ENCODE measurements around the gene UXT.

Gene UXT

GRCh38 chrX:47645530-47645929, 13.4 kb downstream of the UXT start:
- H3K4me2 ChIP-seq, result peak overlapping the region in 1 of 11 experiments; percentile 5; a peak in 1 of 22 replicates
- peaks cover 8 to 20% (median 10%) of the 10 kb centered on the region in 11 experiments; a peak in 21 of 22 replicates for H3K9me3 ChIP-seq (replicated peaks in 1 of 11)
- peaks cover 10 to 23% (median 18%) of the 10 kb centered on the region in 11 experiments for H3K36me3 ChIP-seq
- peaks cover 20 to 85% (median 69%) of the 10 kb centered on the region in 11 experiments; a peak in 21 of 22 replicates for H3K27me3 ChIP-seq
- TF ChIP-seq Cebpa-rat (IDR thresholded peaks at IDR 0.05), result no peak
- peaks cover 20 to 36% (median 27%) of the 10 kb centered on the region in 10 experiments for H3K4me1 ChIP-seq
- H4K20me1 ChIP-seq, result peaks cover 10 to 65% (median 29%) of the 10 kb centered on the region in 11 experiments; a peak in 20 of 22 replicates
- no peak overlapping the region for H3K27ac ChIP-seq
- no peak overlapping the region for H3K9ac ChIP-seq
- no peak overlapping the region for H3K4me3 ChIP-seq

- Histone ChIP-seq H4K20me1 (peaks cover 10 to 65% (median 29%) of the 10 kb centered on the region in 11 experiments; a peak in 20 of 22 replicates), H3K4me3 (no peak overlapping the region), H3K27me3 (peaks cover 23 to 94% (median 78%) of the 10 kb centered on the region in 11 experiments; a peak in 21 of 22 replicates), H3K4me2 (peak overlapping the region in 3 of 11 experiments; percentile 7 to 30 (median 12); a peak in 1 of 22 replicates), H3K9ac (no peak overlapping the region), H3K27ac (no peak overlapping the region), H3K9me3 (replicated peaks in 1 of 11) (peaks cover 17 to 24% (median 19%) of the 10 kb centered on the region in 11 experiments), H3K36me3 (peaks cover 19 to 32% (median 27%) of the 10 kb centered on the region in 11 experiments), H3K4me1 (peaks cover 20 to 36% (median 27%) of the 10 kb centered on the region in 10 experiments)
- TF ChIP-seq Cebpa-rat (IDR thresholded peaks at IDR 0.05), result no peak
Measured at GRCh38 chrX:47644557-47645091, 14.4 kb downstream of the UXT start.

- H3K9me3 ChIP-seq (replicated peaks in 1 of 11), result peaks cover 22 to 31% (median 25%) of the 10 kb centered on the region in 11 experiments
- H4K20me1 ChIP-seq, result peaks cover 11 to 60% (median 29%) of the 10 kb centered on the region in 11 experiments; a peak in 20 of 22 replicates
- H3K27me3 ChIP-seq, result peaks cover 25 to 95% (median 81%) of the 10 kb centered on the region in 11 experiments; a peak in 21 of 22 replicates
- no peak overlapping the region for H3K27ac ChIP-seq
- H3K9ac ChIP-seq, result no peak overlapping the region; a peak in 1 of 22 replicates
- peaks cover 14 to 32% (median 24%) of the 10 kb centered on the region in 10 experiments for H3K4me1 ChIP-seq
- TF ChIP-seq Cebpa-rat (IDR thresholded peaks at IDR 0.05), result no peak
- H3K4me2 ChIP-seq, result peak overlapping the region in 2 of 11 experiments; percentile 7 to 8; a peak in 3 of 22 replicates
- peaks cover 26 to 39% (median 34%) of the 10 kb centered on the region in 11 experiments for H3K36me3 ChIP-seq
- no peak overlapping the region for H3K4me3 ChIP-seq
Measured at GRCh38 chrX:47643926-47644325, 15.1 kb downstream of the UXT start.

- peaks cover 7 to 51% (median 25%) of the 10 kb centered on the region in 10 experiments; a peak in 17 of 20 replicates for H3K4me1 ChIP-seq
- H3K4me2 ChIP-seq, result peak overlapping the region in 4 of 11 experiments; percentile 63 to 74 (median 66); a peak in 4 of 22 replicates
- peaks cover 0 to 16% (median 6%) of the 10 kb centered on the region in 11 experiments; a peak in 12 of 22 replicates for H4K20me1 ChIP-seq
- H3K27me3 ChIP-seq, result peaks cover 22 to 89% (median 79%) of the 10 kb centered on the region in 11 experiments
- H3K9ac ChIP-seq, result no peak overlapping the region
- TF ChIP-seq Cebpa-rat (IDR thresholded peaks at IDR 0.05), result no peak
- H3K27ac ChIP-seq, result no peak overlapping the region
- H3K4me3 ChIP-seq, result no peak overlapping the region
- H3K36me3 ChIP-seq, result peaks cover 33 to 78% (median 50%) of the 10 kb centered on the region in 11 experiments
- H3K9me3 ChIP-seq (replicated peaks in 1 of 11), result peaks cover 22 to 39% (median 28%) of the 10 kb centered on the region in 11 experiments
Measured at GRCh38 chrX:47638816-47639215, 20.2 kb downstream of the UXT start.

- H3K27me3 ChIP-seq, result peaks cover 22 to 90% (median 84%) of the 10 kb centered on the region in 11 experiments
- peak overlapping the region in 9 of 11 experiments; percentile 55 to 75 (median 73); a peak in 18 of 22 replicates for H3K27ac ChIP-seq
- peaks cover 0 to 13% (median 2%) of the 10 kb centered on the region in 11 experiments; a peak in 4 of 22 replicates for H4K20me1 ChIP-seq
- H3K4me2 ChIP-seq, result peak overlapping the region; percentile 48 to 77 (median 67)
- peak overlapping the region; percentile 51 to 77 (median 69); a peak in 20 of 22 replicates for H3K9ac ChIP-seq
- peak overlapping the region; percentile 44 to 64 (median 54) for H3K4me3 ChIP-seq
- peaks cover 33 to 72% (median 50%) of the 10 kb centered on the region in 11 experiments for H3K36me3 ChIP-seq
- no peak for TF ChIP-seq Cebpa-rat (IDR thresholded peaks at IDR 0.05)
- H3K9me3 ChIP-seq (replicated peaks in 1 of 11), result peaks cover 22 to 39% (median 28%) of the 10 kb centered on the region in 11 experiments
- peaks cover 7 to 58% (median 28%) of the 10 kb centered on the region in 10 experiments; a peak in 16 of 20 replicates for H3K4me1 ChIP-seq
Measured at GRCh38 chrX:47637546-47638195, 21.3 kb downstream of the UXT start.

- H3K4me3 ChIP-seq, result no peak overlapping the region
- no peak overlapping the region for H3K27ac ChIP-seq
- H3K4me2 ChIP-seq, result peak overlapping the region in 4 of 11 experiments; percentile 41 to 91 (median 75); a peak in 8 of 22 replicates
- H4K20me1 ChIP-seq, result peaks cover 0 to 13% (median 0%) of the 10 kb centered on the region in 11 experiments; a peak in 3 of 22 replicates
- no peak for TF ChIP-seq Cebpa-rat (IDR thresholded peaks at IDR 0.05)
- no peak overlapping the region for H3K9ac ChIP-seq
- peaks cover 6 to 24% (median 13%) of the 10 kb centered on the region in 11 experiments; a peak in 21 of 22 replicates for H3K9me3 ChIP-seq (replicated peaks in 1 of 11)
- H3K36me3 ChIP-seq, result peaks cover 17 to 50% (median 35%) of the 10 kb centered on the region in 11 experiments
- H3K27me3 ChIP-seq, result peaks cover 7 to 93% (median 82%) of the 10 kb centered on the region in 11 experiments
- peaks cover 13 to 85% (median 51%) of the 10 kb centered on the region in 10 experiments for H3K4me1 ChIP-seq
Measured at GRCh38 chrX:47634871-47635575, 24.0 kb downstream of the UXT start.

- peaks cover 21 to 91% (median 58%) of the 10 kb centered on the region in 10 experiments for H3K4me1 ChIP-seq
- peaks cover 0 to 13% (median 3%) of the 10 kb centered on the region in 11 experiments; a peak in 6 of 22 replicates for H3K9me3 ChIP-seq (replicated peaks in 1 of 11)
- H4K20me1 ChIP-seq, result peaks cover 0 to 13% (median 0%) of the 10 kb centered on the region in 11 experiments; a peak in 3 of 22 replicates
- peaks cover 6 to 39% (median 25%) of the 10 kb centered on the region in 11 experiments; a peak in 18 of 22 replicates for H3K36me3 ChIP-seq
- H3K4me3 ChIP-seq, result no peak overlapping the region
- peak overlapping the region in 4 of 11 experiments; percentile 39 to 91 (median 75); a peak in 6 of 22 replicates for H3K4me2 ChIP-seq
- peaks cover 6 to 86% (median 72%) of the 10 kb centered on the region in 11 experiments for H3K27me3 ChIP-seq
- no peak overlapping the region for H3K27ac ChIP-seq
- no peak overlapping the region; a peak in 1 of 22 replicates for H3K9ac ChIP-seq
- TF ChIP-seq Cebpa-rat (IDR thresholded peaks at IDR 0.05), result peak in 1 of 11 experiments; percentile 43; a peak in 1 of 22 replicates
Measured at GRCh38 chrX:47633689-47634590, 25.0 kb downstream of the UXT start.

Data from BLaER1 treated with 17β-estradiol and CSF1 and Interleukin-3, amounts not matched to agents 10 nM and 100 nM (cell line).